Osteoblast (primary cell): ENCODE measurements around the gene ESAM. TPM values are rescaled to one million over a fixed set of nuclear protein-coding genes. Genes with fewer than 3 reads are reported as not detected.

Source experiments
- DNase-seq: peaks from one replicate; pipeline ENCODE4 v3.0.0; 2011; ENCODE audit warnings: low spot score, mixed read lengths; ENCODE audit not compliant: insufficient read length; ENCODE audit errors: missing footprints
- H2AFZ ChIP-seq: 2 replicates; pipeline ENCODE4 v1.6.0; 2011; ENCODE audit warnings: mild to moderate bottlenecking, low read length
- H3K27ac ChIP-seq: 2 replicates; pipeline ENCODE4 v1.5.1; 2011; ENCODE audit warnings: mild to moderate bottlenecking, low read depth, low read length, moderate library complexity
- H3K27me3 ChIP-seq: 2 replicates; pipeline ENCODE4 v1.6.0; 2012; ENCODE audit warnings: mild to moderate bottlenecking, control low read depth, inconsistent platforms, low read length, moderate library complexity; ENCODE audit not compliant: insufficient read depth
- H3K36me3 ChIP-seq: 2 replicates; pipeline ENCODE4 v1.5.1; 2011; ENCODE audit warnings: mild to moderate bottlenecking, low read length, control low read depth, moderate library complexity; ENCODE audit not compliant: insufficient read depth
- H3K4me1 ChIP-seq: 2 replicates; pipeline ENCODE4 v1.5.1; 2011; ENCODE audit warnings: mild to moderate bottlenecking, low read length, control low read depth, moderate library complexity; ENCODE audit not compliant: insufficient read depth
- H3K4me2 ChIP-seq: 2 replicates; pipeline ENCODE4 v1.6.0; 2011; ENCODE audit warnings: mild to moderate bottlenecking, low read length; ENCODE audit not compliant: insufficient read depth
- H3K4me3 ChIP-seq: fragments of 200-600 bp; sonication (generic); 3 replicates; pipeline ENCODE4 v1.5.1; 2012; ENCODE audit warnings: mild to moderate bottlenecking, low read length, inconsistent platforms; ENCODE audit not compliant: insufficient read depth
- H3K79me2 ChIP-seq: 2 replicates; pipeline ENCODE4 v1.6.0; 2012; ENCODE audit warnings: mild to moderate bottlenecking, low read length, control low read depth, inconsistent platforms; ENCODE audit not compliant: insufficient read depth
- H3K9me3 ChIP-seq: 2 replicates; pipeline ENCODE4 v1.5.1; 2011; ENCODE audit warnings: low read depth, low read length, control low read depth
- H4K20me1 ChIP-seq: 2 replicates; pipeline ENCODE4 v1.6.0; 2012; ENCODE audit warnings: mild to moderate bottlenecking, low read length, control low read depth; ENCODE audit not compliant: insufficient read depth
- total RNA-seq: library from RNA; depleted of rRNA; stranded (reverse); fragments of >200 nt; gene quantifications from 2 replicates; pipeline ENCODE4 v1.2.3, GENCODE V29; 2012
- TF ChIP-seq, protein P1 (sequence below): IDR thresholded peaks from 2 replicates; pipeline ENCODE4 v1.5.1; 2011; ENCODE audit warnings: mild to moderate bottlenecking, low read depth, low read length, moderate library complexity; ENCODE audit errors: extremely low read depth

ESAM gene
- total RNA-seq, 1 donor, result under 0.01 TPM

- H3K4me3 ChIP-seq, result no peak overlapping the region
- no peaks in the 10 kb centered on the region for H3K9me3 ChIP-seq
- peaks cover 12% of the 10 kb centered on the region for H3K4me1 ChIP-seq
- H3K79me2 ChIP-seq, result no peaks in the 10 kb centered on the region
- peak overlapping the region; percentile 96 for H3K4me2 ChIP-seq
- TF ChIP-seq, protein P1, sequence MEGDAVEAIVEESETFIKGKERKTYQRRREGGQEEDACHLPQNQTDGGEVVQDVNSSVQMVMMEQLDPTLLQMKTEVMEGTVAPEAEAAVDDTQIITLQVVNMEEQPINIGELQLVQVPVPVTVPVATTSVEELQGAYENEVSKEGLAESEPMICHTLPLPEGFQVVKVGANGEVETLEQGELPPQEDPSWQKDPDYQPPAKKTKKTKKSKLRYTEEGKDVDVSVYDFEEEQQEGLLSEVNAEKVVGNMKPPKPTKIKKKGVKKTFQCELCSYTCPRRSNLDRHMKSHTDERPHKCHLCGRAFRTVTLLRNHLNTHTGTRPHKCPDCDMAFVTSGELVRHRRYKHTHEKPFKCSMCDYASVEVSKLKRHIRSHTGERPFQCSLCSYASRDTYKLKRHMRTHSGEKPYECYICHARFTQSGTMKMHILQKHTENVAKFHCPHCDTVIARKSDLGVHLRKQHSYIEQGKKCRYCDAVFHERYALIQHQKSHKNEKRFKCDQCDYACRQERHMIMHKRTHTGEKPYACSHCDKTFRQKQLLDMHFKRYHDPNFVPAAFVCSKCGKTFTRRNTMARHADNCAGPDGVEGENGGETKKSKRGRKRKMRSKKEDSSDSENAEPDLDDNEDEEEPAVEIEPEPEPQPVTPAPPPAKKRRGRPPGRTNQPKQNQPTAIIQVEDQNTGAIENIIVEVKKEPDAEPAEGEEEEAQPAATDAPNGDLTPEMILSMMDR, result no peak
- no peak for DNase-seq
- no peak overlapping the region for H2AFZ ChIP-seq
- H3K36me3 ChIP-seq, result no peaks in the 10 kb centered on the region
- no peaks in the 10 kb centered on the region for H4K20me1 ChIP-seq
- H3K27me3 ChIP-seq, result peaks cover 62% of the 10 kb centered on the region
- no peak overlapping the region for H3K27ac ChIP-seq
Measured at GRCh38 chr11:124745270-124745834, 16.7 kb downstream of the ESAM start.

GRCh38 chr11:124743050-124743449 is 19.0 kb downstream of the ESAM start:
- no peaks in the 10 kb centered on the region for H3K36me3 ChIP-seq
- no peak overlapping the region for H3K27ac ChIP-seq
- DNase-seq, result no peak
- no peaks in the 10 kb centered on the region for H3K9me3 ChIP-seq
- peaks cover 79% of the 10 kb centered on the region for H3K27me3 ChIP-seq
- peaks cover 16% of the 10 kb centered on the region for H3K4me1 ChIP-seq
- H2AFZ ChIP-seq, result no peak overlapping the region
- no peaks in the 10 kb centered on the region for H4K20me1 ChIP-seq
- H3K79me2 ChIP-seq, result no peaks in the 10 kb centered on the region
- TF ChIP-seq, protein P1, result no peak
- H3K4me3 ChIP-seq, result no peak overlapping the region
- H3K4me2 ChIP-seq, result no peak overlapping the region

- no peak overlapping the region for H3K27ac ChIP-seq
- H3K79me2 ChIP-seq, result no peaks in the 10 kb centered on the region
- no peak overlapping the region for H3K4me3 ChIP-seq
- no peaks in the 10 kb centered on the region for H3K36me3 ChIP-seq
- H3K27me3 ChIP-seq, result peaks cover 84% of the 10 kb centered on the region
- no peak for DNase-seq
- H3K9me3 ChIP-seq, result no peaks in the 10 kb centered on the region
- no peaks in the 10 kb centered on the region for H4K20me1 ChIP-seq
- no peak overlapping the region for H2AFZ ChIP-seq
- no peak overlapping the region for H3K4me2 ChIP-seq
- H3K4me1 ChIP-seq, result peaks cover 16% of the 10 kb centered on the region
- TF ChIP-seq, protein P1, result no peak
Measured at GRCh38 chr11:124742555-124742954, 19.5 kb downstream of the ESAM start.

DNA sequence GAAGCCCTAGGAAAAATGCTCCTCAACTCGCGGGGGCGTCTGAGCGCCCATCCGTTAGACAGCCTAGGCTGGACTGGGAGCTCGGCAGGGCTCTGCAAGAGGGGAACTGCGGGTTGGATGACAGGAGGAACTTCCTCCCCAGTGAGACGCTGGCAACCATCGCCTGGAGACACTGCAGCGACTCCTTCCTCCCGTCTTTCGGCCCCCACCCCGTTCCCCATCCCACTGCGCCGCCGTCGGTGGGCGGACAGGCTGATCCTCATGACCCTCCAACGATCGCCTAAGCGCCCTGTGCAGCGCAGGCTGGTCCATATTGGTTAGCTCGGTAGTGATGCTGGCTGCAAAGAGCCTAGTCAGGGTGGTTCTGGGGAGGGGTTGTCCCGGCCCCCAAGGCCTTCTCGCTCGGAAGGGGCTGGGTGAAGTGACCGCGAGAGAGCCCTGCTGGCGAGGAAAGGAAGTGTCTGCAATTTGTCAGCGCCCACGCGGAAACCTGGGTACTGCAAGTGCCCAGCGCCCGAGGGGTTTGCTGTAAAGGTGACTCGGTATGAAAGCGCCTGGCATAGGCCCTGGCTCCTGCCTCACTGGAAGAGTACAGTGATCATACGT is 21.7 kb downstream of the ESAM start:
- Histone ChIP-seq H3K36me3 (no peaks in the 10 kb centered on the region), H3K79me2 (no peaks in the 10 kb centered on the region), H3K27ac (no peak overlapping the region), H2AFZ (peak overlapping the region; percentile 76), H3K4me2 (peak overlapping the region; percentile 83), H3K9me3 (no peaks in the 10 kb centered on the region), H3K4me3 (peak overlapping the region; percentile 67), H3K4me1 (peaks cover 3% of the 10 kb centered on the region), H3K27me3 (peaks cover 84% of the 10 kb centered on the region), H4K20me1 (no peaks in the 10 kb centered on the region)
- DNase-seq, result peak; percentile 85
- TF ChIP-seq, protein P1, result peak; percentile 35
